HL-60 (cell line): ENCODE measurements around the gene WFS1.

Source experiments
- GABPA ChIP-seq: IDR thresholded peaks from 2 replicates; pipeline ENCODE4 v1.6.1; 2012; ENCODE audit warnings: low read depth
- POLR2AphosphoS5 ChIP-seq: IDR thresholded peaks from 2 replicates; pipeline ENCODE4 v1.6.1; 2012; ENCODE audit warnings: low read depth
- REST ChIP-seq: IDR thresholded peaks from 2 replicates; pipeline ENCODE4 v1.6.1; 2012; ENCODE audit warnings: low read depth; ENCODE audit not compliant: insufficient replicate concordance
- SPI1 ChIP-seq: IDR thresholded peaks from 2 replicates; pipeline ENCODE4 v1.6.1; 2012; ENCODE audit warnings: low read depth, mild to moderate bottlenecking, borderline replicate concordance
- TF ChIP-seq, protein P1 (sequence below): IDR thresholded peaks from one replicate; pipeline ENCODE4 v1.5.1; 2011; ENCODE audit warnings: low read length, control low read depth, inconsistent platforms; ENCODE audit not compliant: insufficient read depth

GRCh38 chr4:6287017-6287788 lies 17.6 kb downstream of the WFS1 start:
- TF ChIP-seq, protein P1, sequence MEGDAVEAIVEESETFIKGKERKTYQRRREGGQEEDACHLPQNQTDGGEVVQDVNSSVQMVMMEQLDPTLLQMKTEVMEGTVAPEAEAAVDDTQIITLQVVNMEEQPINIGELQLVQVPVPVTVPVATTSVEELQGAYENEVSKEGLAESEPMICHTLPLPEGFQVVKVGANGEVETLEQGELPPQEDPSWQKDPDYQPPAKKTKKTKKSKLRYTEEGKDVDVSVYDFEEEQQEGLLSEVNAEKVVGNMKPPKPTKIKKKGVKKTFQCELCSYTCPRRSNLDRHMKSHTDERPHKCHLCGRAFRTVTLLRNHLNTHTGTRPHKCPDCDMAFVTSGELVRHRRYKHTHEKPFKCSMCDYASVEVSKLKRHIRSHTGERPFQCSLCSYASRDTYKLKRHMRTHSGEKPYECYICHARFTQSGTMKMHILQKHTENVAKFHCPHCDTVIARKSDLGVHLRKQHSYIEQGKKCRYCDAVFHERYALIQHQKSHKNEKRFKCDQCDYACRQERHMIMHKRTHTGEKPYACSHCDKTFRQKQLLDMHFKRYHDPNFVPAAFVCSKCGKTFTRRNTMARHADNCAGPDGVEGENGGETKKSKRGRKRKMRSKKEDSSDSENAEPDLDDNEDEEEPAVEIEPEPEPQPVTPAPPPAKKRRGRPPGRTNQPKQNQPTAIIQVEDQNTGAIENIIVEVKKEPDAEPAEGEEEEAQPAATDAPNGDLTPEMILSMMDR = no peak
- TF ChIP-seq POLR2AphosphoS5 = no peak
- no peak for TF ChIP-seq REST
- TF ChIP-seq GABPA = no peak
- TF ChIP-seq SPI1 = no peak
